Heart right ventricle (tissue), 16 donors: Measurements from ENCODE around the gene C11orf52. TPM values are rescaled to one million over a fixed set of nuclear protein-coding genes. Genes with fewer than 3 reads are reported as not detected.

Source experiments
- ATAC-seq, 8 donors: fragments of 200-7000 bp; cut with Tn5 transposase; one replicate each; pipeline ENCODE4 v1.9.1; 2020; ENCODE audit warnings: mild to moderate bottlenecking in 8 of 8, moderate library complexity in 8 of 8, moderate number of reproducible peaks in 1 of 8
- DNase-seq, 2 donors: peaks; one replicate each; pipeline ENCODE4 v3.0.0-alpha.2; 2020
- H3K27ac ChIP-seq, 10 donors: fragments of 200-600 bp; sonication (generic) in 2 of 10; one replicate each; pipeline versions ENCODE4 v1.5.0 to v1.8.0; 2020 to 2022; ENCODE audit warnings: mild to moderate bottlenecking in 3 of 10
- H3K27me3 ChIP-seq, 7 donors: fragments of 200-600 bp; one replicate each; pipeline ENCODE4 v1.8.0; 2021 to 2022; ENCODE audit warnings: mild to moderate bottlenecking in 2 of 7
- H3K36me3 ChIP-seq, 9 donors: fragments of 200-600 bp; sonication (generic) in 1 of 9; one replicate each; pipeline versions ENCODE4 v1.5.0 to v1.8.0; 2020 to 2022; ENCODE audit warnings: mild to moderate bottlenecking in 2 of 9
- H3K4me1 ChIP-seq, 9 donors: fragments of 200-600 bp; sonication (generic) in 1 of 9; one replicate each; pipeline versions ENCODE4 v1.5.0 to v1.8.0; 2020 to 2022; ENCODE audit warnings: mild to moderate bottlenecking in 4 of 9
- H3K4me3 ChIP-seq, 10 donors: fragments of 200-600 bp; sonication (generic) in 2 of 10; one replicate each; pipeline versions ENCODE4 v1.5.0 to v1.8.0; 2020 to 2022; ENCODE audit warnings: mild to moderate bottlenecking in 7 of 10, moderate library complexity in 2 of 10
- H3K9me3 ChIP-seq, 11 donors: fragments of 200-600 bp in 10 of 11; sonication (generic) in 2 of 11; one replicate each; pipeline versions ENCODE4 v1.5.0 to v1.8.0; 2013 to 2022; ENCODE audit warnings: mild to moderate bottlenecking in 2 of 11, control low read depth in 1 of 11, moderate library complexity in 1 of 11
- WGBS, 2 donors: extraction: QIAGEN DNeasy Blood & Tissue Kit; methylation state at CpG; one replicate each; pipeline ENCODE4 v1.1.7; 2013; ENCODE audit warnings: inconsistent platforms in 1 of 2; 5-methylcytosine and 5-hydroxymethylcytosine counted together
- intact Hi-C, 10 donors: fragments of 100-400 bp; cut with DNase I; formaldehyde crosslinking; loops; one replicate each; pipeline versions ENCODE4 v1.11.1 to v1.14.2; 2022
- polyA plus RNA-seq, 2 donors: library from polyadenylated mRNA; stranded (reverse); fragments of 200-250 nt; gene quantifications; one replicate each; pipeline ENCODE4 v1.2.3, GENCODE V29; 2013
- total RNA-seq, 10 donors: library from RNA; stranded (reverse); fragmentation: NEBNext Ultra II Directional in 3 of 10; extraction: Animal tissue kit (Norgen Biotek cat#: 25700) in 3 of 10; gene quantifications; one replicate each; pipeline versions ENCODE4 v1.2.1 to v1.2.4, GENCODE V29; 2021 to 2023
- TF ChIP-seq, protein P1 (sequence below), 9 donors: fragments of 200-600 bp; sonication (generic) in 2 of 9; IDR thresholded peaks; one replicate each; pipeline versions ENCODE4 v1.5.0 to v1.8.0; 2021 to 2022; ENCODE audit warnings: antibody characterized with exemption in 9 of 9, mild to moderate bottlenecking in 5 of 9, moderate library complexity in 1 of 9
- donor health status: Arrhythmogenic right ventricular cardiomyopathy.
- donor health status: ischemic (EF 13 %, LVEDD 7.1; RV severe dilation, severe dysfunction).
- donor health status: healthy with polysubstance abuse.
- donor health status: DM: no; HTN: yes; CAD: no.
- donor health status: DM: no; HTN: no; CAD: no.
- donor health status: ischemic (EF 25% LVEDD 6.9; RV normal size, moderate dysfunction).
- donor health status: ischemic (EF 25% LVEDD 5.7; RV mildly dilated, moderate dysfunction).
- donor health status: healthy.
- donor health status: DM: yes; HTN: yes; CAD: no.
- donor health status: Ischemic cardiomyopathy.
- donor health status: ischemic (EF 35%, LVEDD 5.7; RV mildly dilated, moderate dysfunction).
- donor health status: nonischemic (EF 11% LVEDD 7.7; RV severe dilation, severe dysfunction).
- donor health status: DM: yes; HTN: yes; CAD: no.
- donor health status: PGD.
- donor health status: ischemic (EF 29% LVEDD 5.4; RV normal size, mild dysfunction).
- donor health status: nonischemic (EF 23%, LVEDD 6.1; RV moderate dilation, normal function).

Gene C11orf52
- total and polyA plus RNA-seq, 12 donors: 0.48 to 4.1 (median 2.1) TPM

DNA sequence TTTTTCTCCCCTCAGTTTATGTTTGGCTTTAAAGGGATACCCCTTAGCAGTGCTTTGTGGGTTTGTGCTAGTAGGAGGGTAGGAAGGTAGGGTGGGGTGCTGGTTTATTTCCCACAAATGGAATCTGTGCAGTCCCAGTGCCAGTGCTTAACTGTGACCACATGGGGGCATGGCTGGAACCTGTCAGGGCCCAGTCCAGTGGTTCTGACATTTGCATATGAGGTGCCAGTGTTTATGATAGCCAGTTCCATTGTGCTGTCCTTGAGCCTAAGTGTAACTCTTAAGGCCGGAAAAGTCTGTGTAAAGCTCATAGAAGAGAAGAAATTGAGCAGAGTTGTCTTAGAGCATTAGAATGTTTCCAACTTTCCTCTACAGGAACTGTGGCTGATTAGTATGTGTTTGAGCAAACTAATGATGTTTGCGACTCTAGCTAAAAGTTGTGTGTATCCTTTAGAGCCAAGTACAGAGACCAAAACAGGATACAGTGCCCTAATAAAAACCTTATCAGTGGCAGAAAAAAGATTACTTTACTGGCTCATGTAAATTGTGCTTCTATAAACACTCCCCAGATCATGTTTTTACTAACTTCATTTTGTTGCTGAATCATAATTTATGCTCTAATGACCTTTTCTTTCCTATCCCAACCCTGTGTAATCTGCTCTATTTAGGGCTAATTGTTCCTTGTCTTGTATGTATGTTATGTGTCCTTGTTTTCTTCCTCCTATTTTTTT is 56.5 kb downstream of the C11orf52 start:
- peak in 6 of 8 donors; percentile 6 to 63 (median 33) for ATAC-seq
- peaks cover 15 to 55% (median 36%) of the 10 kb centered on the region in 9 donors for H3K4me1 ChIP-seq
- no peaks in the 10 kb centered on the region for H3K9me3 ChIP-seq
- TF ChIP-seq, protein P1, sequence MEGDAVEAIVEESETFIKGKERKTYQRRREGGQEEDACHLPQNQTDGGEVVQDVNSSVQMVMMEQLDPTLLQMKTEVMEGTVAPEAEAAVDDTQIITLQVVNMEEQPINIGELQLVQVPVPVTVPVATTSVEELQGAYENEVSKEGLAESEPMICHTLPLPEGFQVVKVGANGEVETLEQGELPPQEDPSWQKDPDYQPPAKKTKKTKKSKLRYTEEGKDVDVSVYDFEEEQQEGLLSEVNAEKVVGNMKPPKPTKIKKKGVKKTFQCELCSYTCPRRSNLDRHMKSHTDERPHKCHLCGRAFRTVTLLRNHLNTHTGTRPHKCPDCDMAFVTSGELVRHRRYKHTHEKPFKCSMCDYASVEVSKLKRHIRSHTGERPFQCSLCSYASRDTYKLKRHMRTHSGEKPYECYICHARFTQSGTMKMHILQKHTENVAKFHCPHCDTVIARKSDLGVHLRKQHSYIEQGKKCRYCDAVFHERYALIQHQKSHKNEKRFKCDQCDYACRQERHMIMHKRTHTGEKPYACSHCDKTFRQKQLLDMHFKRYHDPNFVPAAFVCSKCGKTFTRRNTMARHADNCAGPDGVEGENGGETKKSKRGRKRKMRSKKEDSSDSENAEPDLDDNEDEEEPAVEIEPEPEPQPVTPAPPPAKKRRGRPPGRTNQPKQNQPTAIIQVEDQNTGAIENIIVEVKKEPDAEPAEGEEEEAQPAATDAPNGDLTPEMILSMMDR (IDR thresholded peaks at IDR 0.05): peak in 6 of 9 donors; percentile 18 to 52 (median 34)
- H3K27me3 ChIP-seq: peaks cover 0 to 28% (median 0%) of the 10 kb centered on the region in 7 donors
- intact Hi-C loops: loop anchor here in 7 of 10 donors (5.0 to 10.0 kb wide), 5 partner anchors 33 to 100 kb away; partner anchors contain the start of genes DIXDC1 (in 4 of the 7), CFAP68 (in 3 of the 7), FDXACB1 (in 3 of the 7) and ALG9 (in 1 of the 7)
- WGBS, 2 donors: 25 to 31% methylated on average over 2 of the region's 2 CpGs
- peaks cover 0 to 3% (median 0%) of the 10 kb centered on the region in 9 donors for H3K36me3 ChIP-seq
- peak; percentile 16 to 40 for DNase-seq
- H3K4me3 ChIP-seq: no peak overlapping the region
- H3K27ac ChIP-seq: peak overlapping the region in 9 of 10 donors; percentile 34 to 91 (median 85)

GRCh38 chr11:111976119-111976766 is 57.5 kb downstream of the C11orf52 start:
- H3K9me3 ChIP-seq: no peaks in the 10 kb centered on the region
- peaks cover 0 to 28% (median 0%) of the 10 kb centered on the region in 7 donors for H3K27me3 ChIP-seq
- DNase-seq (peak in 1 of 2 donors; percentile 11), ATAC-seq (peak in 2 of 8 donors; percentile 1 to 45)
- H3K4me1 ChIP-seq: peaks cover 15 to 65% (median 36%) of the 10 kb centered on the region in 9 donors
- H3K36me3 ChIP-seq: peaks cover 0 to 8% (median 0%) of the 10 kb centered on the region in 9 donors
- H3K27ac ChIP-seq: peak overlapping the region; percentile 53 to 91 (median 86)
- TF ChIP-seq, protein P1 (IDR thresholded peaks at IDR 0.05): no peak
- peak overlapping the region in 9 of 10 donors; percentile 52 to 84 (median 70) for H3K4me3 ChIP-seq
- intact Hi-C loops: loop anchor here in 7 of 10 donors (5.0 to 10.0 kb wide), 5 partner anchors 34 to 101 kb away; partner anchors contain the start of genes DIXDC1 (in 4 of the 7), CFAP68 (in 3 of the 7), FDXACB1 (in 3 of the 7) and ALG9 (in 1 of the 7)
- WGBS, 2 donors: 58 to 64% methylated on average over 7 of the region's 7 CpGs

Other genes starting within 250 kb of the C11orf52 start
- gene PPP2R1B, start 152.5 kb upstream of the C11orf52 start, total RNA-seq: 10 to 100 TPM in 7 of 10 donors, 1 to 10 TPM in 3; 8.4 to 16.8 (median 11.4) TPM
- gene PPP2R1B, start 152.5 kb upstream of the C11orf52 start, polyA plus RNA-seq: 1 to 10 TPM; 5.8 to 5.9 TPM
- gene ALG9, start 47.3 kb upstream of the C11orf52 start, total RNA-seq: 10 to 100 TPM; 12.8 to 26.5 (median 17.8) TPM
- 10 to 100 TPM; 20.0 to 25.8 TPM for gene ALG9, start 47.3 kb upstream of the C11orf52 start, polyA plus RNA-seq
- gene FDXACB1, start 39.7 kb upstream of the C11orf52 start, total RNA-seq: 1 to 10 TPM; 1.1 to 2.0 (median 1.5) TPM
- gene FDXACB1, start 39.7 kb upstream of the C11orf52 start, polyA plus RNA-seq: 1 to 10 TPM in 1 of 2 donors, under 1 TPM in 1; 0.86 to 1.3 TPM
- gene CFAP68, start 39.4 kb upstream of the C11orf52 start, total RNA-seq: 10 to 100 TPM; 17.5 to 38.5 (median 31.5) TPM
- gene CFAP68, start 39.4 kb upstream of the C11orf52 start, polyA plus RNA-seq: 10 to 100 TPM; 14.7 to 24.6 TPM
- gene CRYAB, start 7.1 kb upstream of the C11orf52 start, total RNA-seq: over 10,000 TPM in 2 of 10 donors, 1,000 to 10,000 TPM in 8; 7,877 to 10,608 (median 8,590) TPM
- gene CRYAB, start 7.1 kb upstream of the C11orf52 start, polyA plus RNA-seq: over 10,000 TPM in 1 of 2 donors, 1,000 to 10,000 TPM in 1; 7,695 to 25,436 TPM
- 10 to 100 TPM; 18.9 to 65.4 (median 29.1) TPM for gene HSPB2, start 6.2 kb upstream of the C11orf52 start, total RNA-seq
- 100 to 1,000 TPM in 1 of 2 donors, 10 to 100 TPM in 1; 37.7 to 136 TPM for gene HSPB2, start 6.2 kb upstream of the C11orf52 start, polyA plus RNA-seq
- 10 to 100 TPM in 9 of 10 donors, 1 to 10 TPM in 1; 5.6 to 36.8 (median 28.6) TPM for gene DIXDC1, start 18.4 kb downstream of the C11orf52 start, total RNA-seq
- 1 to 10 TPM; 4.7 to 5.6 TPM for gene DIXDC1, start 18.4 kb downstream of the C11orf52 start, polyA plus RNA-seq
- 100 to 1,000 TPM; 128 to 191 (median 171) TPM for gene DLAT, start 106.5 kb downstream of the C11orf52 start, total RNA-seq
- gene DLAT, start 106.5 kb downstream of the C11orf52 start, polyA plus RNA-seq: 10 to 100 TPM; 27.4 to 46.4 TPM
- 1 to 10 TPM; 1.2 to 3.5 (median 1.9) TPM for gene PIH1D2, start 155.1 kb downstream of the C11orf52 start, total RNA-seq
- gene PIH1D2, start 155.1 kb downstream of the C11orf52 start, polyA plus RNA-seq: 1 to 10 TPM; 1.0 to 2.2 TPM
- 10 to 100 TPM in 1 of 10 donors, 1 to 10 TPM in 9; 5.8 to 10.5 (median 8.0) TPM for gene NKAPD1, start 155.4 kb downstream of the C11orf52 start, total RNA-seq
- gene NKAPD1, start 155.4 kb downstream of the C11orf52 start, polyA plus RNA-seq: 1 to 10 TPM; 5.2 to 7.3 TPM
- gene TIMM8B, start 167.8 kb downstream of the C11orf52 start, total RNA-seq: 100 to 1,000 TPM; 142 to 194 (median 168) TPM
- gene TIMM8B, start 167.8 kb downstream of the C11orf52 start, polyA plus RNA-seq: 100 to 1,000 TPM; 147 to 193 TPM
- gene SDHD, start 168.0 kb downstream of the C11orf52 start, total RNA-seq: 100 to 1,000 TPM; 205 to 330 (median 279) TPM
- gene SDHD, start 168.0 kb downstream of the C11orf52 start, polyA plus RNA-seq: 100 to 1,000 TPM; 121 to 187 TPM
- 1 to 10 TPM in 5 of 10 donors, under 1 TPM in 5; 0.28 to 5.7 (median 1.0) TPM for gene IL18, start 245.2 kb downstream of the C11orf52 start, total RNA-seq
- gene IL18, start 245.2 kb downstream of the C11orf52 start, polyA plus RNA-seq: 1 to 10 TPM; 1.3 to 4.2 TPM
- gene TEX12, start 248.5 kb downstream of the C11orf52 start, total RNA-seq: 1 to 10 TPM in 1 of 10 donors, under 1 TPM in 1, not detected in 8; 0.49 to 1.6 TPM
- under 1 TPM in 1 of 2 donors, not detected in 1; 0.06 TPM for gene TEX12, start 248.5 kb downstream of the C11orf52 start, polyA plus RNA-seq